ENCODE results near the gene SRRD.

The SRRD gene

GRCh38 chr22:26484360-26484706 is 656 bp downstream of the SRRD start:
- no peak for DNase-seq

GRCh38 chr22:26485013-26485412 is 1.3 kb downstream of the SRRD start:
- DNase-seq = no peak

- DNase-seq = no peak
Observed at GRCh38 chr22:26485806-26486390, 2.2 kb downstream of the SRRD start.

- DNase-seq = no peak
Observed at GRCh38 chr22:26486394-26486793, 2.7 kb downstream of the SRRD start.

- DNase-seq = no peak
Observed at GRCh38 chr22:26487996-26488395, 4.3 kb downstream of the SRRD start.

- DNase-seq = no peak
Observed at GRCh38 chr22:26489447-26490036, 5.9 kb downstream of the SRRD start.

GRCh38 chr22:26492220-26492619 is 8.5 kb downstream of the SRRD start:
- DNase-seq = no peak

GRCh38 chr22:26494506-26494905 is 10.8 kb downstream of the SRRD start:
- no peak for DNase-seq

GRCh38 chr22:26496456-26496855 is 12.8 kb downstream of the SRRD start:
- no peak for DNase-seq

GRCh38 chr22:26499188-26499703 is 15.6 kb downstream of the SRRD start:
- DNase-seq = no peak

- DNase-seq = no peak
Observed at GRCh38 chr22:26501996-26502395, 18.3 kb downstream of the SRRD start.

GRCh38 chr22:26502688-26503561 is 19.2 kb downstream of the SRRD start:
- no peak for DNase-seq

- DNase-seq = no peak
Observed at GRCh38 chr22:26503758-26504157, 20.1 kb downstream of the SRRD start.

GRCh38 chr22:26508148-26508547 is 24.5 kb downstream of the SRRD start:
- DNase-seq = no peak

GRCh38 chr22:26512149-26512793 is 28.6 kb downstream of the SRRD start, which contains the start of gene TFIP11:
Gene TFIP11, minus strand, starts transcription at chr22:26512473. Its CDS starts 2,201 bp downstream, at chr22:26510272.
- peak; percentile 88 for DNase-seq

GRCh38 chr22:26513838-26514237 is 30.2 kb downstream of the SRRD start:
- DNase-seq = no peak

- no peak for DNase-seq
Observed at GRCh38 chr22:26514419-26515161, 30.9 kb downstream of the SRRD start.

GRCh38 chr22:26515931-26516330 is 32.3 kb downstream of the SRRD start:
- no peak for DNase-seq

- no peak for DNase-seq
Observed at GRCh38 chr22:26516503-26516902, 32.8 kb downstream of the SRRD start.

GRCh38 chr22:26517429-26517828 is 33.8 kb downstream of the SRRD start:
- DNase-seq = no peak

GRCh38 chr22:26522012-26522411 is 38.3 kb downstream of the SRRD start:
- no peak for DNase-seq

- no peak for DNase-seq
Observed at GRCh38 chr22:26522592-26522991, 38.9 kb downstream of the SRRD start.

GRCh38 chr22:26524870-26525269 is 41.2 kb downstream of the SRRD start:
- DNase-seq = no peak
